GM19351 (cell line): Measurements from ENCODE around the gene MARCO.

Experiments
- ATAC-seq: cut with Tn5 transposase; IDR thresholded peaks from one replicate; pipeline ENCODE4 v1.9.1; 2021; ENCODE audit warnings: mild to moderate bottlenecking, moderate library complexity; ENCODE audit not compliant: unreplicated experiment

MARCO gene

GRCh38 chr2:118942031-118942430 lies at the start of gene MARCO:
Gene MARCO (plus strand): TSS chr2:118942194. CDS start chr2:118942301, 107 bp downstream.
- ATAC-seq, result no peak

GRCh38 chr2:118893100-118893499 lies 48.9 kb upstream of the MARCO start:
- no peak for ATAC-seq

- ATAC-seq, result no peak
Measured at GRCh38 chr2:118902266-118903028, 39.5 kb upstream of the MARCO start.

- ATAC-seq, result no peak
Measured at GRCh38 chr2:118903029-118903351, 39.0 kb upstream of the MARCO start.

- ATAC-seq, result no peak
Measured at GRCh38 chr2:118903551-118904479, 38.2 kb upstream of the MARCO start.

GRCh38 chr2:118905206-118905605 lies 36.8 kb upstream of the MARCO start:
- no peak for ATAC-seq

- ATAC-seq, result no peak
Measured at GRCh38 chr2:118906186-118906585, 35.8 kb upstream of the MARCO start.

GRCh38 chr2:118907759-118908158 lies 34.2 kb upstream of the MARCO start:
- no peak for ATAC-seq

GRCh38 chr2:118909191-118909590 lies 32.8 kb upstream of the MARCO start:
- ATAC-seq, result no peak

GRCh38 chr2:118911166-118911856 lies 30.7 kb upstream of the MARCO start:
- no peak for ATAC-seq

- ATAC-seq, result no peak
Measured at GRCh38 chr2:118911936-118912335, 30.1 kb upstream of the MARCO start.

GRCh38 chr2:118913131-118913802 lies 28.7 kb upstream of the MARCO start:
- no peak for ATAC-seq

GRCh38 chr2:118913803-118914645 lies 28.0 kb upstream of the MARCO start:
- no peak for ATAC-seq

- no peak for ATAC-seq
Measured at GRCh38 chr2:118914721-118915453, 27.1 kb upstream of the MARCO start.

GRCh38 chr2:118918017-118918416 lies 24.0 kb upstream of the MARCO start:
- no peak for ATAC-seq

GRCh38 chr2:118921646-118922045 lies 20.3 kb upstream of the MARCO start:
- ATAC-seq, result no peak

- no peak for ATAC-seq
Measured at GRCh38 chr2:118922254-118922653, 19.7 kb upstream of the MARCO start.

- ATAC-seq, result no peak
Measured at GRCh38 chr2:118923371-118923770, 18.6 kb upstream of the MARCO start.

- no peak for ATAC-seq
Measured at GRCh38 chr2:118925476-118925875, 16.5 kb upstream of the MARCO start.
